NCI-H1048 (cell line): ENCODE results near the gene GRM2.
A peak's percentile ranks its signal among the peaks of the same experiment; 100 is the strongest.

Experiments
- DNase-seq: peaks from one replicate; lab custom pipeline; 2025; lab: John Stamatoyannopoulos, UW

Gene GRM2

DNA sequence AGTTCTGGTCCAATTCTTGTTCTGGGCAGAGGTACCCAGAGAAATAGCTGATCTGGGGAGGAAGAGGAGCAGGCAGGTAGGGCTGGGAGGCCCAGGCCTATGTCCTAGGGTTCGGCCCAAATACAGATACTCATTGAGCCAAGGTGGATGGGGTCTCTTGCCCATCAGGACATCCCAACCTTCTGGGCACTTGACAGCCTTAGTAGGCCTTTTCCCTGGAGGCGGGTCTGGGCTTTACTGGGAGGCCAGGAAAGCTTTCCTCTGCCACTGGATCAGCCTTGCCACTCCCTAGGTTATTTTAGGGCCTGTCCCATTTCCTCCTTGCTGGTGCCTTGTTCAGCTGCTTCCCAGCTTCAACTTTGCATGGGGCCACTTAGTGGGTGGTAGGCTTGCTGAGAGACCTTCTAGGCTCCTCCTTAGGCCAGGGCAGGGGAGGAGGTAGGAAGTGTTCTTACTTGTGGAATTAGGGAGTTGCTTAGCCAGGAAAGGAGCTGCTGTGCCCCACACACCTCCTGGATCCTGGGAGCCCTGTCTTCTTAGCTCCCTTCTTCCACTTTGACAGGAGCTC is 26.1 kb upstream of the GRM2 start:
- DNase-seq, result no peak

DNA sequence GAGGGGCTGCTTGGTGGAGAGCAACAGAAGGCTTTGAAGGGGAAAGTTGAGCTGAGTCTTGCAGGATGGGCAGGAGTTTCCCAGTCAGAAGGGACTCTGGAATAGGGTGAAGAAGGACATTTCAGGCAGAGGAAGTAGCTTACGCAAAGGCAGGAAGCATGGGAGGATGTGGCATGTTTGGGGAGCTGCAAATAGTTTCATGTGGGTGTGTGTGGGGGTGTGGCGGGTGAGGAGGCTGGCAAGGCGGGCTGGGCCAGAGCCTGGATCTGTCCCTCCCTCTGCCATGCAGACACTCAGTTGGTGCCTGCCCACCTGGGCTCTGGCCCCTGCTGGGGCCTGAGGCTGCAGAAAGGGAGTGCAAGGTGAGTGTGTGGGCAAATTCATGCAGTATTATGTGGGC is 25.4 kb upstream of the GRM2 start:
- no peak for DNase-seq

DNA sequence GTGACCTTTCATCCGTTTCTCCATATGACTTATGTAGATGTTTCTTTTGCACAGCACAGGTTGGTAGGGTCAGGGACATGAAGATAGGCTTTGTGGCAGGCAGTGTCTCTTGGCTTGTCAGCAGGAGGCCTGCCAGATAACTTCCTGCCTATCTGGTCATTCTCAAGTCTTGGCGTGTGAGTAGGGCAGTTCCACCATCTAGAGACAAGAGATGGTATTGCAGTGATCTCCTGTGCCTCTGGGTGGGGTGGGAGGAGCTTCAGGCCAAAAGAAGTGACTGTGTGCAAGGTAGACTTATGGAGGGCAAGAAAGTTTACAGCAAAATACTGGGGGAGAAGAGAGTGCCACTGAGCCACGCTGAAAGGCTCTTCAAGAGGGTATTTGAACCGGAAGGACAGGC is 24.8 kb upstream of the GRM2 start:
- DNase-seq, result peak; percentile 41

DNA sequence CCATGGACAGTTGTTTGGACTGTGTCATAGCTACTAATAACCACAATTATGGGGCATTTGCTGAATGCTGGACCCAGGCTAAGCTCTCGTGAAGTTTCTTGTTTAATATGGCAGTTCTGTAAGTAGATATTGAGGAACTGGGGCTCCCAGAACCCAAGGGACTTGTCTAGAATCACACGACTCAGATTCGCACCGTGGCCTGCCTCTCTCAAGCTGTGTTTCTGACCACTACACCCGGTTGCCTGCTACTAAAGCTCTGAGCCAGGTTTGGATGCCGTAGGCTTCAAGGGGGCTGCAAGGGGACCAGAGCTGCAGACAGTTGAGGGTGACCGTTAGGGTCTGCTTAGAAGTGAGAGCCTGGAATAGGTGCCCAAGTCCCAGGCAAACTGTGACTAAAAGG is 24.3 kb upstream of the GRM2 start:
- no peak for DNase-seq

DNA sequence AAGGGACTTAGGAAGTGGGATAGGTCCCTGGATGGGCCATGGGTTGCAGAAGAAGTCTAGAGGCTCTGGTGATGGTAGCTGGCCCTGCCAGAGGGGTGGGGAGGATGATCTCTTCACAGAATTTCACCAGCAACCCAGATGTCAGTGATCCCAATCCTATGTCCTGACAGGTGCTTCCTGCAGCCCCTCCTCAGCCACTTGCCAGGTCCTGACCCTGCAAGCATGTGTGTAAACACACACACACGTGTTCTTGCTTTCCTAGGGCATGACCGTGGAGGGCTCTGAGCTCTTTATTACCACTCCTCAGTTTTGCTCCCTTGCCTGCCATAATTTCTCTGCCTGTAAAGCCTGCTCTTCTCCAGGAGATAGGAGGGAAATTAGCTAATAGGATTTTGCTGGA is 23.3 kb upstream of the GRM2 start:
- no peak for DNase-seq

DNA sequence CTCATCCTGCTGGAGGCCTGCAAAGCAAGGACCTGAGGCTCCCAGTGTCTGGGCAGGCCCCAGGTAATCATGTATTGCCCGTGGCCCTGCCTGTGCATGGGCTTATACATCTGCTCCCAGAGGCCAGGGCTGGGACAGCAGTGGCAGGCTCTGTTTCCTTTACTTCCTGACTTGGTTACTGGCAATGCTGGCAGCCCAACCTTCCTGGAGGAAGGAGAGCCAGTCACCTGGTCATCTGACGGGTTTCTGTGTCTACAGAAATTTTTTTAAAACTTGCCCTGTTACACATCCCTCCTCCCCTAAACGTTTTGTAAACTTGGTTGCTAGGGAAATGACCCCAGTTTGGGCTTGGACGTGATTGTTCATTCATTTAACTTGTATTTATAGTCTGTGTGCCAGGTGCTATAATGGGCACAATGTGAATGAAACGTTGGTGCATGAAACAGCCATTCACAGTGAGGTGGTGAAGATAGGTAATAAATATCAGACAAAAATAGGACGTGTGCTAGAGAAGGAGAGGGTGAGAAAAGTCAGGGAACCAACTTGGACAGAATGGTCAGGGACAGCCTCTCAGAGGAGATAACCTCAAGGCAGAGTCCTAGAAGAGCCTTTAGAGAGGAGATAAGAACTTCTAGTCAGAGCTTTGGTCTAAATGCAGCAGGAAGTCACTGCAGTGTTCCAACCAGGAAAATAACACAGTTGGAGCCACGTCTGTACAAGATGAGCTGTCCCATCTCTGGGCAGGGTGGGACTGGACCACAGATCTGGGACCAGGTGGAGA is 21.7 kb upstream of the GRM2 start:
- DNase-seq, result no peak

DNA sequence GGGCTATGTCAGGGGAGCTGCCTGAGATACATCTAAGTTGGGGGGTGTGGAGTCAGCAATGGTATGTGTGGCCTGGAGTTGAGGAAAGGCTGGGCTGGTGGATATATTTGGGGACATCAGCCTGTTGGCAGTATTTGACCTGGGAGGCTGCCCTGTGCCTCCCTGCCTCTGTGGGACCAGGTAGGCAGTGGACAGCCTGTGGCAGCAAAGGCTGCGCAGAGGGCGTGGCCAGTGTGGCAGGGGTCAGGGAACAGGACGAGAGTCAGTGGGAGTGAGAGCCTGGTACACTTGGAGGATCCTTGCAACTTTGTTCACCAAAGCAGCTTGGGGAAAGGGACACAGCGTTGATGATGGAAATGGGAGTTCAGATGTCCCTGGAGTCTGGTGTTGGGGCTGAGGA is 20.8 kb upstream of the GRM2 start:
- DNase-seq, result no peak

DNA sequence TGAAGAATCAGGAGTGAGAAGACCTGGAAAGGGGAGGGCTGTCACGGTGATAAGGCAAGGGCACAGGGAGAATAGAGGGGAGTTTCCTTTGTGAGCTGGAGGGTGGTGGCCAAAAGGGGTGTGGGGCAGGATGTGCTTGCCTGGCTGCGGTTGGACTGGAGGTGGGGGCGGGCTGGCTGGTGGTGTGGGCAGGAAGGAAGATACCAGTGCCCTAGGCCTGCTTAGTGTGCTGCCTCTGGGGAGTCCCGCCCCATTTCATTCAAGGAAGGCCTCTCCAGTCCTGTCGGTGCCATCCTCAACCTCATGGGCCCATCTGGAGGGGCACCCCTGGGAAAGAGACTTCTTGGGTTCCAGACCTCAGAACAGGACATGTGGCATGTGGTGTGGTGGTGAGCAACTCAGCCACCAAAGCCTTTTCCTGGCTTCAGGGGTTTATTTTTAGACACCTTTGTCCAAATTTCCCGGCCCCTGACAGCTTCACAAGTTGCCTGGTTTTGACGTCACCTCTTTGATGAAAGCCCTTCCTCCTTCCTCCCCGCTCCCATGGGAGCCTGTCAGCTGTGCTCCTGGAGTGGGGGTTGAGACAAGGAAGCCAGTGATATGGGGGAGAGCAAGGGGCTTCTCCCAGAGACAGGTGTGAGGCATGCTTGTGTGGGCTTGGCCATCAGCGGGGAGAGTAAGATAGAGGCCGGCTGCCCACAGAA is 20.2 kb upstream of the GRM2 start:
- DNase-seq, result no peak

DNA sequence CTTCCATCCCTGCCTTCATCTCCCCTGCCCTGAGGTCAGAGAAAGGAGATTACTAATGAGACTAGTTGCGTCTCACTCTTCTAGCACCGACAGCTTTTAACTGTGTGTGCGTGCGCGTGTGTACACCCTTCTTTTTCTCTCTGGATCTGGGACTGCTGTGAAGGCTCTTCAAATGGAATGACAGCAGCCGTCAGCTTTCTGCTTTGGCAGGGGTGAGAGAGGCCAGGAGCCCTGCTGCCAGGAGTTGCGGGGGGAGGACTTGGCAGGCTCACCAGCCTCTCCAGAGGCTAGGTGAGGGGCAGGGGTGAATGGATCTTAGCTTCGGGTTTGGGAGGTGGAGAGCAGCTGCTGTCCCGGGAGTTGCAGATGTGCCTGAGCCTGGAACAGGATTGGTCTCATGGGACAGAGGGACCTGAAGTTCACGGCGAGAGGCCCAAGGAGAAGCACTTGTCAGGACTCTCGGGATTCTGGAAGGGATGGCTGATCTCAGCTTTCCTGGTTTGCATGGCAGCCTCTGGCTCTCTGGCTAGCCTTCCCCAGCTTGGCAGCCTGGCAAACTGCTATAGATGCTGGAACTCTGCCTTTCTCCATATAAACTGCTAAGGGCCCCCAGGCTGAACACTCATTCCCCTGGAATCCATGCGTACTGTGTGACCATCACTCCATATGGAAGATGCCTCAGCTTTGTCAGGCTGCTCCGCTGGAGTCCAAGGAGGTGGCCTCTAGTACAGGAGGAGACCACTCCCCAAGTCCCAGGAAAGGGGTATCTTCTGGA is 19.2 kb upstream of the GRM2 start:
- DNase-seq, result no peak

DNA sequence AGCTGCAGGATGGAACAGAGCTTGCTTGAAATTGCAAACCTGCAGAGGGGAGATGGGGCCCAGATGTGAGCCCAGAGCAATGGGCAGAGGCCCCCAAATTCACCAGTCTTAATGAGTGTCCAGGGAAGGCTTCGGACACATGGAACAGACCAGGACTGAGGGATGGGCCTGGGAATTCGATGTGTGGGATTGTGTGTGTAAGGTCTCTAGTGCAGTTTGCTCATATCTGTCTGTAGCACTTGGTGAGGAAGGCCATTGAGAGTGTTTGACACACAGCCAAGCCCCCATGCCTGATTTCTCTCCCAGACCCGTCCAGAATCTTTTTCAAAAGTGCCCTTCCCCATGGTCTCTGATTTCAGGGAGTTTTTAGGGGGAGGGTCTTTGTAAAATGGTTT is 18.7 kb upstream of the GRM2 start:
- no peak for DNase-seq

DNA sequence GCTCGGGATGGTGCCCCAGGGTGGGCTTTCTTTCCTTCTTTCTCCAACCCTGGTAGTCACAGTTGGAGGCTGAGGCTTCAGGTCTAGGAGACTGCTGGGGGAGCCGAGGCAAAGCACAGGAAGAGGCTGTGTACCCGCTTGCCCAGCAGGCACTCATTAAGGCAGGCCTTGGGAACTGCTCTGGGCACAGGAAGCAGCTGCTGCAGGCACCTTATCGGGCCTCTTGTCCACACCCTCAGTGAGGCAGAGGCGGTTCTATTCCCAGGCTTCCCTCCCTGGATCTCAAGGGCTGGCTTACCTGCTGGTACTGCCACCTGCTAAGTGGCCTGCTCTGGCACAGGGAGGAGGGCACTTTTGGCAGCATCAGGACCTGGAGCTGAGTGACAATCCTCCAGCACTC is 15.8 kb upstream of the GRM2 start:
- DNase-seq, result no peak

DNA sequence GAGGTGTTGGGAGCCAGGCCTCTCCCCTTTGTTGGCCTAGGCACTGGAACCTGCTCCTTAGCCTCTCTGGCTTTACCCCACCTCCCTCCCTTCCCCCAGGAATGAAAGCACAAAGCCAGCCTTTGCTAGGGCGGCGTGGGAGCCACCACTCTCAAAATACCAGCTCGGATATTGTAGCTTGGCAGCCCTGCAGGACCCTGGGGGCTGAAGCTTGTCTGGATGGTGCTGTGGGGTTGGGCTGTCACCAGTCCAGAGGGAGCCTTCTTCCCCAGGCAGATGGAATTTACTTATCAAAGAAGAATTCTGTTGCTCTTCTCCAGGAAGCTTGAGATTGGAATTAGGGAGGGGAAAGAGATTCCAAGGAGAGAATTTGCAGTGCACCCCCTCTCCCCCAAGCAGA is 14.9 kb upstream of the GRM2 start:
- no peak for DNase-seq

DNA sequence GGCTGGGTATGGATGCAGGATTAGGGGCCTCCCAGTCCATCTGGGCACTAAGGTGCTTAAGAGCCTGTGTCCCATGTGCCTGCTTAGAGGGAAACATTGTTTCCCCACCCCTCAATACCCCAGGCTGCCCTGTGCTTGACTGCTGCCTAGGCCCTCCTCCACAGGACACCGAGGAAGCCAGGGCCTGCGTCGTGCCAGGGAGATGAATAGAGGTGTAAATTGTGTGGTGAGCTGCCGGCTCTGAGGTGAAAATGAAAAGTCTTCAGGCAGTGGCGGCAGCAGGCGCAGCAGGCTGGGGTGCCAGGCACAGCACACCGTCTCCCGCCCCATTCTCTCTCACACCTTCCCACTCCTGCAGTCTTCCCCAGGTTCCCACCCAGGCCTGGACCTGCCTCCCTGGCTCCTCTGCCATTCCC is 13.9 kb upstream of the GRM2 start:
- DNase-seq, result no peak

DNA sequence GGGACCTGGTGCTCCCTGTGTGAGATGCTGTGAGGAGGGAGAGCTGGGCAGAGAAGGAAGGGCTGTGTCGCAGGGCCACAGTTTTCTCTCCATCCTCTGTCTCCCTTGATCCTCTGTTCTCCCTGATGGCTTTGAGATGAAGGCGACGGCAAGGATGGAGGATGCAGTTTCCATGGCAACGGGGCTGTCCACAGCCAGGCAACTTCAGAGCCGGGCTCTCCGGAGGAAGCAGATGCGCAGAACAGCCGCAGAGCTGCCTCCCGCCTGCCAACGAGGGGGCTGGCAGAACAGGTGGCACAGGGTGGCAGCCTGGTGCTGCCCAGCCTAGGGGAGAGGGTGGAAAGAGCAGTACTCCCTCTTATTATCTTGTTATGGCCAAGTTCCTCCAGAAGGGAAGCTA is 9.9 kb upstream of the GRM2 start:
- no peak for DNase-seq

DNA sequence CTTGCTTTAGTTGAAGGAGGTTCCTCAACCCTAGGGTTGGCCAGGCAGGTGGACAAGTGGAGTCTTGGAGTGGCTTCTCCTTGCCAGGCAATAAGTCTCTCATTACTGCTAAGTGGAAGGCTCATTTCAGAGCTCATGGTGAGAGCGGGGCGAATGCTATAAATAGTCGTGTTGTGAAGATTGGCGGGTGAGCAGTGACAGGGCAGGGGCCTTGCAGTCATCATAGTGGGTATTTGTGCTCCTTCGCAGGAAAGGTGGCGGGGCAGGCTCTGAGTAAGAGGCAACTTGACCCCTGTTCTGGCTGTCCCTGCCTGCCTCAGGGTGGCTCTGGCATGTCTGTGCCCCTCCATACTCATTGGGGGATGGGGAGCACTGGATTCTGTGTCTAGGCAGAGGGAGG is 8.7 kb upstream of the GRM2 start:
- DNase-seq, result no peak

DNA sequence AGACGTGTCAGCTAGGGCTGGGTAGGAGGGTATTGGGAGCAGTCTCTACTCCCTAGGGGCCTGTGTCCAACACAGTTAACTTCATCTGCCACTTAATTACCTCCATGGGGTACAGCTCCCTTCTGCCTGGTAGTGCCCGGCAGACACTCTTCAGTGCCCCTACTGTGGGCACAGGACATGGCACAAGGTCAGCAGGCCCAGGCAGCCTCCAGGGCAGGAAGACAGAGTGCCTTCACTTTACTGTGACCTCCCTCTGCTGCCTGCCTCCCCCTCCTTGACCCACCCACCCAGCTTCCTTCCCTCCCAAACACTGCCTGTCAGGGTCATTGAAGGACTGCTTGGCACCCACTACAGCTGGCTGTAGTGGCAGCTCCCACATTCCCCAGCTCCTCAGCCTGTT is 6.5 kb upstream of the GRM2 start:
- no peak for DNase-seq

DNA sequence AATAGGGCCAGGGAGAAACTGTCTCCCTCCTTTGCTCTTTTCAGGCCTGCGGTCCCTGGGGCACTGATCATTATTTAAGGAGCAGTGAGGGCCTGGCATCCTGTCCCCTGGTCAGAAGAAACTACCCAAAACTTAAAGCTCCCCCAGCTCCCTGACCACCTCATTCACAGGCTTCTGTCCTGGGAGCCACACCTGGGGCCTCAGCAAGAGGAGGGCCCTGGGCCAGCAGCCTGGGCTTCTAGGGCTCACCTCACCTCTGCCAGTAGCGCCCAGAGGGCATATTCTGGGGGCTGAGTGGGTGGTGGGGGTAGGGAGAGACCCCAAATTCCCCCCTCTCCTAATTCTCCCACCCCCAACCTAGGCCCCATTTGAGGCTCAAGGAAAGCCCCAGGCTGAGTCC is 4.7 kb upstream of the GRM2 start:
- DNase-seq, result no peak

DNA sequence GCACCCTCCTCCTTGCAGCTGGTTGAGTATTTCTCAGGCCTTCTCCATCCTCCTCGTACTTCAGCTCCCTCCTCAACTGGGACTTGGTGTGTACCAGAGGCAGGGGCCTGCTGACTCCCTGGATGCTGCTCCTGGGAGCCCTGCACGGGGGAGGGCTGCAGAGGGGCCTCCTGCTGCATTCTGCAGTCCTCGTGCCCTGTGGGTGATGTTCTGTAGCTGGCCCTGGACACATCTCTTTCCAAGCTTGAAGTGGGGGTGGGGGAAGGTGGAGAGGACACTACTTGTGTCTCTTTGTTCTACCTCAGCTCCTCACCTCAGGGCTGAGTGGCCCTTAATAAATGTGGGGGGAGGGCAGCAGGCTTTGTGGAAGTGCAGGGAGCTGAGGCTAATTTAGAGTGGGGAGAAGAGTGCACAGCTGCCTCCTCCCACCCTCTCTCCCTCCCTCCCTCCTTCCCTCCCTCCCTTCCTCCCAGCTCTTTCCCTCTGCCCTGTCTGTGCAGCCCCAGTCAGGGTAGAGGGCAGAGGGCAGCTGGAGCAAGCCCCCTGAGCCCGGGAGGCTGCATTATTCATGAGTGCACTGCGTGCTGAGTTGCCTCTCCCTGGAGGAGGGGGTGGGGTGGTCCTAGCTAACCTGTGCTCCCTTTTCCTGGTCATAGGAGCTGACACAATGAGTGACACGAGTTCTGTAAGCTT is 3.7 kb upstream of the GRM2 start:
- DNase-seq, result no peak

DNA sequence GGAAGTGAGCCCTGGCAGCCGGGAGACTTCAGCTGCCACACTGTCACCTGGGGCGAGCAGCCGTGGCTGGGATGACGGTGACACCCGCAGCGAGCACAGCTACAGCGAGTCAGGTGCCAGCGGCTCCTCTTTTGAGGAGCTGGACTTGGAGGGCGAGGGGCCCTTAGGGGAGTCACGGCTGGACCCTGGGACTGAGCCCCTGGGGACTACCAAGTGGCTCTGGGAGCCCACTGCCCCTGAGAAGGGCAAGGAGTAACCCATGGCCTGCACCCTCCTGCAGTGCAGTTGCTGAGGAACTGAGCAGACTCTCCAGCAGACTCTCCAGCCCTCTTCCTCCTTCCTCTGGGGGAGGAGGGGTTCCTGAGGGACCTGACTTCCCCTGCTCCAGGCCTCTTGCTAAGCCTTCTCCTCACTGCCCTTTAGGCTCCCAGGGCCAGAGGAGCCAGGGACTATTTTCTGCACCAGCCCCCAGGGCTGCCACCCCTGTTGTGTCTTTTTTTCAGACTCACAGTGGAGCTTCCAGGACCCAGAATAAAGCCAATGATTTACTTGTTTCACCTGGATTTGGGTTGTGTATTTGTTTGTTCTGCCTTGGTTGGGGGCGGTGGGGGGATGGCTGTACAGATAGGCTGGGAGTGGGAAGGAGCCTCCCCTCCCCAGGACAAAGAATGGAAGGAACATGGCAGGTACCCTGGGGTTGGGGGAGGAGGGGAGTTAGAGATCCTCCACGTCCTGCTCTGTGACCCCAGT is 2.9 kb upstream of the GRM2 start:
- no peak for DNase-seq

DNA sequence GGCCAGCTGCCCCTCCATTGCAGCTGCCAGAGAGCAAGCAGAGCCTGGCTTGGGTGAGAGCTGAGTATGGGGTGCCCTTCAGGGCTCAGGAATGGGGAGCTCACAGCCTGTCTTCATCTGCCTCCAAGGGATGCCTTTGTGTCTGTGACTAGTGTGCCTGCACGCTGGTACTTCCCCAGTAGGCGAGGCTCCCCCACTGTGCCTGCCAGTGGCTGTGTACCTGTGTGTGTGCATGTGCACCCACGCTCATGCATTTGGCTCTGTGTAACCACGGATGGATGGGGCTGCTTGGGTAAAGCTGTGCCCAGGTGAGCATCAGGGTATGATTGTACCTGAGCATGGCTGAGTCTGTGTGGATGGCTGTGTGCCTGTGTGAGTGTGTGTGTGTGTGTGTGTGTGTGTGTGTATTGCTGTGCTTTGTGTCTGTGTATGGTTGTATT is 2.3 kb upstream of the GRM2 start:
- DNase-seq, result no peak

DNA sequence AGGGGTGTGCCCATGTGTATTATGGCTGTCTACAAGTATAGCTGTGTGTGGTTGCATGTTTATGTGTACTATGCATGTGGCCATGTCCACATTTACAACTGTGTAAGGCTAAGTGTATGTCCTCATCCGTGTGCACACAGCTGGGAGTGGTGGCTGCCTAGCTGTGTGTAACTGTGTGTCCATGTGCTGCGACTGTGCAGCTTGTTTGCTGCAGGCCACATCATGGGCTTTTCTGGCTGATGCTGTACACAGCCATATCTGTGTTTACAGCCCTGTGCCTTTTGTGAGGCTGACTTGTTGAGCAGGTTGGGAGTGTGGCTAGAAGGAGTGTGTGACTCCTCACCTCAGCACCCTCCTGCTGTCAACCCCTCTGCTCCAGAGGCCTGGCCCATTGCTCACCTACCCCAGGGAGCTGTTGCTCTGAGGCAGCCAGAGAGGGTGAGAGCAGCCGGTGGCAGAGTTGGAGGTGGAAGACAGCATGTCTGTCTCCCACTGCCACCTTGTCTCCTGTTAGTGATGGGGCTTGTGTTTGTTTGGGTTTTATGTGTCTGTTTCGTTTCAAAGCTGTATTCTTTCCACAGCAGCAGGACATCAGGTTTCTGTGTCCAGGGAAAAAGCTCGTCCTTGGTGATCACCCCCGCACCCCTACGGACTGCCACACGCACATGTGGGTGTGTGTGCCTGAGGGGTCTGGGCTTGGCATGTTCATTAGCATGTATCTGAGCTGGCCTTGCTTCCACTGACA is 1.4 kb upstream of the GRM2 start:
- DNase-seq, result no peak
